OCI-M1 (cell line): ENCODE results near the gene OIP5.
"Not testable (repeated sequence)": the region's sequence is repeated elsewhere in the genome, so short reads cannot be mapped to it uniquely, and the experiment has no call there.

Experiments
- DNase-seq: peaks from one replicate; lab custom pipeline; 2025; lab: John Stamatoyannopoulos, UW

The OIP5 gene

GRCh38 chr15:41301587-41301986, 30.8 kb downstream of the OIP5 start:
- no peak for DNase-seq

GRCh38 chr15:41301139-41301538, 31.3 kb downstream of the OIP5 start:
- DNase-seq: not testable (repeated sequence)

GRCh38 chr15:41292521-41292920, 39.9 kb downstream of the OIP5 start:
- no peak for DNase-seq

- DNase-seq: no peak
These were observed 41.2 kb downstream of the OIP5 start for GRCh38 chr15:41291065-41291631.

GRCh38 chr15:41289953-41290352, 42.4 kb downstream of the OIP5 start:
- no peak for DNase-seq

GRCh38 chr15:41288464-41288863, 43.9 kb downstream of the OIP5 start:
- no peak for DNase-seq

GRCh38 chr15:41286665-41287333, 45.6 kb downstream of the OIP5 start:
- DNase-seq: peak; percentile 16

- DNase-seq: peak; percentile 10
These were observed 47.1 kb downstream of the OIP5 start for GRCh38 chr15:41285285-41285684.

GRCh38 chr15:41284427-41285177, 47.8 kb downstream of the OIP5 start:
- DNase-seq: peak; percentile 57

GRCh38 chr15:41283653-41284426, 48.6 kb downstream of the OIP5 start:
- peak; percentile 99 for DNase-seq

- not testable (repeated sequence) for DNase-seq
These were observed 49.3 kb downstream of the OIP5 start for GRCh38 chr15:41282980-41283652.

- not testable (repeated sequence) for DNase-seq
These were observed 50.0 kb downstream of the OIP5 start for GRCh38 chr15:41282436-41282835.

- no peak for DNase-seq
These were observed 51.2 kb downstream of the OIP5 start for GRCh38 chr15:41281236-41281635.

- DNase-seq: no peak
These were observed 52.7 kb downstream of the OIP5 start for GRCh38 chr15:41279535-41280283.

GRCh38 chr15:41278319-41278718, 54.1 kb downstream of the OIP5 start:
- DNase-seq: no peak

GRCh38 chr15:41276831-41277230, 55.6 kb downstream of the OIP5 start:
- DNase-seq: peak; percentile 33

- no peak for DNase-seq
These were observed 62.5 kb downstream of the OIP5 start for GRCh38 chr15:41269887-41270286.

GRCh38 chr15:41263891-41264351, 68.5 kb downstream of the OIP5 start:
- DNase-seq: no peak

- DNase-seq: no peak
These were observed 69.8 kb downstream of the OIP5 start for GRCh38 chr15:41262571-41262970.

- DNase-seq: not testable (repeated sequence)
These were observed 71.5 kb downstream of the OIP5 start for GRCh38 chr15:41260924-41261323.
